Stimulated activated CD4-positive, alpha-beta T cell treated with anti-CD3 and anti-CD28 coated beads, Interleukin-1b, Interleukin-23, amount 100 ng/mL, for 1 hour (primary cell): ENCODE results near the gene EFCAB10.

ENCODE experiments used
- DNase-seq, 2 donors: peaks; one replicate each; pipeline ENCODE4 v3.0.0-alpha.2; 2020; ENCODE audit warnings: low read depth in 2 of 2

The EFCAB10 gene

GRCh38 chr7:105581066-105581811 is at the start of gene EFCAB10:
Gene EFCAB10, minus strand, starts transcription at chr7:105581493. Its CDS starts 30 bp downstream, at chr7:105581463.
- DNase-seq = no peak

- no peak for DNase-seq
These were observed 44.7 kb upstream of the EFCAB10 start for GRCh38 chr7:105625986-105626385.

- no peak for DNase-seq
These were observed 42.6 kb upstream of the EFCAB10 start for GRCh38 chr7:105623906-105624305.

GRCh38 chr7:105623378-105623777 is 42.1 kb upstream of the EFCAB10 start:
- DNase-seq = no peak

- DNase-seq = no peak
These were observed 40.9 kb upstream of the EFCAB10 start for GRCh38 chr7:105622106-105622731.

- no peak for DNase-seq
These were observed 40.3 kb upstream of the EFCAB10 start for GRCh38 chr7:105621617-105622016.

- DNase-seq = no peak
These were observed 39.9 kb upstream of the EFCAB10 start for GRCh38 chr7:105621176-105621575.

GRCh38 chr7:105619590-105619989 is 38.3 kb upstream of the EFCAB10 start:
- no peak for DNase-seq

GRCh38 chr7:105618016-105618296 is 36.7 kb upstream of the EFCAB10 start:
- DNase-seq = no peak

GRCh38 chr7:105617280-105618015 is 36.2 kb upstream of the EFCAB10 start:
- DNase-seq = no peak

- DNase-seq = no peak
These were observed 33.1 kb upstream of the EFCAB10 start for GRCh38 chr7:105614341-105614840.

- no peak for DNase-seq
These were observed 32.5 kb upstream of the EFCAB10 start for GRCh38 chr7:105613611-105614330.

- no peak for DNase-seq
These were observed 31.5 kb upstream of the EFCAB10 start for GRCh38 chr7:105612806-105613205.

GRCh38 chr7:105611856-105612775 is 30.8 kb upstream of the EFCAB10 start:
- no peak for DNase-seq

GRCh38 chr7:105610165-105610930 is 29.1 kb upstream of the EFCAB10 start:
- no peak for DNase-seq

GRCh38 chr7:105602325-105603305 is 21.3 kb upstream of the EFCAB10 start:
- DNase-seq = no peak

- no peak for DNase-seq
These were observed 19.6 kb upstream of the EFCAB10 start for GRCh38 chr7:105600720-105601550.

- DNase-seq = no peak
These were observed 18.3 kb upstream of the EFCAB10 start for GRCh38 chr7:105599551-105599950.
